NCI-H2029 treated with DMSO at 0.1 percent for 48 hours (cell line): Measurements from ENCODE around the gene EML6.

Experiments used
- DNase-seq: peaks from one replicate; lab custom pipeline; 2025; lab: John Stamatoyannopoulos, UW

EML6 gene

DNA sequence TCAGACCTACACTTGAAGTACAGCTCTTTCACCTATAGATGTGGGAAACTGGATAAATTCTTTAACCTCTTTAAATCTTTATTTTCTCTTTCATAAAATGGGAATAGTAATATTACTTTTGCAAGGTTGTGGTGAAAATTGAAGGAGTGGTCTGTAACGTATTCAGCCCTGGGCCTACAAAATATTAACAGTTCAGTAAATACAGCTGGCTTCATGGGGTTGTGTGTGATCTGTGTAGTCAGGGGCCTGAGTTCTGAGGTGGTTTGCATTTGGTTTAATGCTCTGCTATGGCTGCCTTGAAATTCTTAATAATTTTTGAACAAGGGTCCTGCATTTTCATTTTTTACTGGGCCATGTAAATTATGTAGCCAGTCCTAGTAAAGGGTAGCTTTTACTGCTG lies 16.8 kb upstream of the EML6 start:
- no peak for DNase-seq

DNA sequence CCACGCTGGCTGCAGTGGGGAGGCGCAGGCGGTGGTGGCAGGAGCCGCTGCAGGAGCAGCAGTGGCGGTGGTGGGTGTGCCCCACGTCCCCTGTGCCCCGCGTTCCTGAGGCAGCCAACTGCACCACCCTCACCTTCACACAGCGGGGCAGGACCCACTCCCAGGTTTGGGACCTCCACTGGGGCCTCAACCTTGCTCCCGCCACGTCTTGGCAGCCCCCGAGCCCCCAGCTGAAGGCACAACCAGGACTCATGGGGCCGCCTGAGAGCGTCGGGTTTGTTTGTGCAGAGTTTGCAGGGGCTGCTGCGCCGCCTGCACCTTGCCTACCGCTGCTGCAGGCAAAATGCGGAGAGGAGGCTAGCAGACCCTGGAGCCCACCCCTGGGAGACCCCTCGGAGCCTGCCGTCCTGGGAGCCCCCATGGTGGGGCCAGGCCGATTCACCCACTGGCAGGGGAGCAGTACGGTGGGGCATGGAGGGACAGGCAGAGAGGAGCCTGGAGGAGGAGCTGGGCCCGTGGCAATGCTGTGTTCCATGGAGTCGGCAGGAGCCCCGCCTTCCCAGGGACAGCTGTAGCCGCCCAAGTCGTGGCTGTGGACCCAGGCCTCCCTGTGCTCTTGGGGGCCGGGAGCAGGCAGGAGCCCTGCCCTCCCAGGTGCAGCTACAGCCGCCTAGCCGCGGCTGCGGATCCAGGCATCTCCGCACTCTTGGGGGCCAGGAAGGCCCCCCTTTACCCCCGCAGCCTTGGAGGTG lies 14.7 kb upstream of the EML6 start:
- no peak for DNase-seq

DNA sequence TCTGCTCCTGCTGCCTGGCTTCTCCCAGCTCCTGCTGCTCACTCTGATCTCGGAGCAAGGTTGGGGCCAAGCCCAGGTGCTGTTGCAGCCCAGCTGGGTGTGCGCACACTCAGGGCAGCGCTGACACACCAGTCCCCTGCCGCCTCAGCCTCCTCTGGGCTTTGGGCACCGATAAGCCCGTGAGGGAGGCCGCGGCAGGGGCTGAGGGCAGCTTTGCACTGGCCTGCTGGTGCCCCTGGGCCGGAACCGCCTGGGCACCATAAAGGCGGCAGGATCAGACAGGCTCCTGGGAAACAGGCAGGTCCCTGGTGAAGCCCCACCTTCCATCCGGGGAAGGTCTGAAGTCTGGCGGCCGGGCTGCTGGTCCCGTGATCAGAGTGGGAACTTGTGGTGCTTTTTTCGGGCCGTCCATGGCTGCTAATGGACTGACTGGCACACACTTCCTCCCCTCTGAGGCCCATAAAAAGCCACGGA lies 14.1 kb upstream of the EML6 start:
- DNase-seq: no peak

DNA sequence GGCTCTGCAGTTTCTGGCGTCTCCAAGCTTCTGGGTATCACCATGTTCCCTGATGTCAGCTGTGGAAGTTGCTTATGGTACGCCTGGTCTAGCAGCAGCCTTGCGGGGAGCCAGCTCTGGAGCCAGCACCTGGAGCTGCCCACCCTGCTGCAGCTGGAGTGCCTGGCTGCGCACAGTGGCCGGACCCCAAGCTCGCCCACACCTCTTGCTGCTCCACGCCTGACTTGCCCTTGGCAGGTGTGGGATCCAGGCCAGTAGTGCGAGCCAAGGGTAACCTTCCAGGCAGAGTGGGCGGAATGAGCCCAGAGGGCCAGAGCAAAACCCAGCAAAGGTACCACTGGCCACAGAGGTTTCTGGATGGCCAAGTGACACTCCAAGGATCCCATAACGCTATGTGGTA lies 13.2 kb upstream of the EML6 start:
- no peak for DNase-seq

DNA sequence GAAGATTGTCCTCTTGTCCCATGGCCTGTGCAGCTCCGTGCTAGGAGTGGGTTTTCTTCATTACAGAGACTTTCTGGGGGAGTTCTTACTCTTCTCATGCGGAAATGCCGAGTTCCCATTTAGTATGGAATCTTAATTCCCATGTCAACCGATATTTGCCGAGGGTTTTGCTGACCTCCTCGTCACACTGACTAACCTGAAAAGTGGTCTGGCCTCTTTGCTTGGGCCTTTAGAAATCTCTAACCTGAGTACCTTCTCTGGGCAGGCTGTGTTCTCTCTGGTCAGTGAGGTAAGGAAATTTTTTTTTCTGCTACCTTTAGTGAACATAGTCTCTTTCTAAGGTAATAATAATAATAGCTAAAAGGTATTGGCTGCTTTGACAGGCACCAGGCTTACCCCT lies 10.9 kb upstream of the EML6 start:
- DNase-seq: no peak

DNA sequence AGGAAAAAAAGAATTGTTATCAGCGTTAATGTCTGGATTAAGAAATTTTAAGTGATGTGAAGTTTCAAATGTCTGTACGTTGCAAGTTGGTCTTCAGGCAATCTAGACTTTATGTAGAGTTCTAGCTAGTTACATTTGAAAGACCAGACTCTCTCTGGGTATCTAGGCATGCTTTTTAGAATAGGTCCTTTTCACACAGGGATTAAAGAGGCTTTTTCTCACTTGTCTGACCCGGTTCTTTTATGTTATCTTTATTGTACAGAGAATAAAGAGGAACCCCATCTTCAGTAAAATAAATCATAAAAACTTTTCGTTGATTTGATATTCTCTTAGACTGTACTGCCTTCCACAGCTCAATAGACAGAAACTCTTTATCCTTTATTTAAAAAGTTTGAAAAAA lies 8.5 kb upstream of the EML6 start:
- no peak for DNase-seq

DNA sequence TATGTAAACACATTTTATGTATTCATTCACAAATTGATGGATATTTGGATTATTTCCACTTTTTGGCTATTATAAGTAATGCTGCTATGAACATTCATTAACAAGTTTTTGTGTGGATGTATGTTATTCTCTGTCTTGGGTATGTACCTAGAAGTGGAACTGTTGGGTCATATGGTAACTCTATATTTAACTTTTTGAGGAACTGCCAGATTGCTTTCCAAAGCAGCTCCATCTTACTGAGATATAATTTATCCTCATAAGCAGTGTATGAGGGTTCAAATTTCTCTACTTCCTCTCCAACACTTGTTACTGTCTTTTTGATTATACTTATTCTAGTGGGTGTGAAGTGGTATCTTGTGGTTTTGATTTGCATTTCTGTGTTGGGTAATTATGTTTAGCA lies 7.1 kb upstream of the EML6 start:
- DNase-seq: no peak

DNA sequence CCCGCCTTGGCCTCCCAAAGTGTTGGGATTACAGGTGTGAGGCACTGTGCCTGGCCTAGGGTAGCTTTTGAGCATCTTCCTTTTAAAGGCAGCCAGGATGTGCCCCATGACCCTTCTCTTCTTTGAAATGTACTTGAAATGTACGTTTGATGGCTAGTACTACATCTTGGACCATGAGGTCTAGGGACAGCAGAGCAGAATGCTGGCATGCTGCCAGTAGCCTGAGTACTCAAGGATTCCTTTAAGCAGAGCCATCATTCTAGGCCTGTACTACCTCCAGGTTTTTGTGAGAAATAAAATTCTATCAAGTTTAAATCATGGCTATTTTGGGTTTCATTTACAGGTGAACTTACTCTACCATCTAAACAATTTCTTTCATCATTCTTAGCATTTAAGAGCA lies 2.9 kb upstream of the EML6 start:
- no peak for DNase-seq

DNA sequence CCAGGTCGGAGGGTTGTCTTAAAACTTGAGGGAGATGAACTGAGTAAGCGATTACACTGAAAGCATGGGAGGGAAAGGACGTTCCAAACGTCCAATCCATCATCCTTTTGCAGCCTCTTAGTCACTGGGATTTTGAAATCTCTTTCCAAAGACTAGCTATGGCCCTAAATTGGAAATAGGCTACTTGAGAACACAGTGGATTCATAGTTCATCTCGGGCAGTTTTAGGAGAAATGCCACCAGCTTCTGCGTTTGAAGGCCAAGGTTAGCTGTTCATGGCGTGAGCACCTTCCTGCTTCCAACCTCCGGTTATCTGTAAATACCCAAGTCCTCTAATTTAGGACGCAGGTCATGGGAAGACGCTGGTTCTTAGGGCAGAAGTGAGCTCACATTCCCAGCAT lies 821 bp upstream of the EML6 start:
- no peak for DNase-seq

DNA sequence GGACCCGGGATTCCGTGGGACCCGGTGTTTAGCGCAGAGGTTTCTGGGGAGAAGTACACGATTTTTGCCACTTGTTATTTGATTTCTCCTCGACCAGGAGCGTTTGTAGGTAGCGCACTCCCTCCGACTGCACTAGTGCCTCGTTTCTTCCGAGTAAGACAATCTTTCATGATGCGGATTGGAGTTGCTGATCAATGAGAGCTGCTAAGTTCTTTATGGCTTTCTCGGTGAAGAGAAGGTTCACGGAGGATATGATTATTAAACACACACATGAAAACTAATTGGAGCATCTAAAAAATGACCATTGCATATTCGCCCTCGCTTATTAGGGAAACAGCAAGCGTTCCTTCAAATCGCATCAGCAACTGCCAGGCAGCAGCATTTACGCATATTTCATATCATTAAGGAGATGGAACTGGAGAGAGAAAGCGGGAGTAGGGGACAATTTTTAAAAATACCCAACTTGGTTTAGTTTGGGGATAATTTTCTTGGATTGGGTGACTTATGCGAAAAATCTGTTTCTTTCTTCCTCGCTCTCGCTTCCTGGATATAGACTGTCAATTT lies 616 bp downstream of the EML6 start:
- no peak for DNase-seq

DNA sequence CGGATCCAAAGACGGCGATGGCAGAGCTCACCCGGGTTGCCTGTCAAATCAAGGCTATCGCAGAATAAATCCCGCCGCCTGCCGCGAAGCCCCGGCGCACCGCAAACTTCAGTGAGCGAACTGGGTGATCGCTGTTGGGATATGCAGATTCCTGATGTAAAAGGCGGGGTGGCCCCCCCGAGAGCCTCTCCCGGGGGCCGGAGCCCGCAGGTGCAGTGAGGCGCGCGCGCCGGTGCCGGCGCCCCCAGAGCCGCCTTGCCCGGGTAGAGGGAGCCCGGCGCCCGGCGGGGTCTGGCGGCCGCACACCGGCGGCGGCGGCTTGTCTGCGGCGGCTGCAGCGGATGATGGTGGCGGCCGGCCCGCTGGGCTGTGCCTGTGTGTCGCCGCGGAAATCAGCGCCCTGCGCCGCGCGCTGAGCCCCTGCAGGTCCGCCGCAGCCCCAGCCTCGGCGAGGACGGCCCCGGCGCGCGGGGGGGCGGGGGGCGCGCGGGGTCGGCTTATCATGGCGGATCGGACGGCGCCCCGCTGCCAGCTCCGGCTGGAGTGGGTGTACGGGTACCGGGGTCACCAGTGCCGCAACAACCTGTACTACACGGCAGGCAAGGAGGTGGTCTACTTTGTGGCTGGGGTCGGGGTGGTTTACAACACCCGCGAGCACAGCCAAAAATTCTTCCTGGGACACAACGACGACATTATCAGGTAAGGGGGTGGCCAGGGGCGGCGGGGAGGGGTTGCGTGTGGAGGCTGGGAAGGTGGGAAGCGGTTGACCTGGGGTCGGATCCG lies 1.3 kb downstream of the EML6 start:
- DNase-seq: peak; percentile 10

DNA sequence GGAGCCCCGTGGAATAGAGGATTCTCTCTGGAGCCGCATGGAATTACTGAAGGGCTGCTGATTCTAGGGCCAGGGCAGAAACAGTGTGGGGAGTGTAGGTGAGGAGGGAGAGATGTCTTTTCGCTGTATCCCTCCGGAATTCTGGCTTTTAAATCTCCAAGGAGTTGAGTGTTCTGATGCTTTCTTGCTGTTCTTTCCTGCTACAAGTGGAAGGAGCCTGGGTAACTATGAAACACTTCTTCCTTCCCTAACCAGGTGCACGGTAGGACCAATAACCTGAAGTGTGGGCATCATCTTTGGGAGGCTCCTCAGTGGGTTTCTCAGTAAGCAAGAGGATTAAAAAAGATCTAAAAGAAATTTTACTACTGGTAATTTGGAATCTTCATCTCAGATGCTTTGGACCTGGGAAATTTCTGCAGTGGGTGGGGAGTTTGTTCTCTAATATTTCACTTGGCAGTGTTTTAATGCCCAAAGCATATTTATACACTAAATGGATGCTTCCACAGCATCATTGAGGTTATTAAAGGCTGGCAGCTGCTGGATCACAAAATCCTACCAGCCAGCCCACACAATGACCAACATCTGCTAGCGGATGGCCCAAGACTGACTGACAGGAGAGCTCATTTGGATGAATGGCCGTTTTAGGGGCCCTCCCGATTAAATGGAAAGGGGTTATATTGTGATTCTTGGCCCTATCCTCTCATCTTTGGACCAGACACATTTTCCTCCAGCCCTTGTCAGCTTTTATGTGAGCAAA lies 2.1 kb downstream of the EML6 start:
- no peak for DNase-seq

DNA sequence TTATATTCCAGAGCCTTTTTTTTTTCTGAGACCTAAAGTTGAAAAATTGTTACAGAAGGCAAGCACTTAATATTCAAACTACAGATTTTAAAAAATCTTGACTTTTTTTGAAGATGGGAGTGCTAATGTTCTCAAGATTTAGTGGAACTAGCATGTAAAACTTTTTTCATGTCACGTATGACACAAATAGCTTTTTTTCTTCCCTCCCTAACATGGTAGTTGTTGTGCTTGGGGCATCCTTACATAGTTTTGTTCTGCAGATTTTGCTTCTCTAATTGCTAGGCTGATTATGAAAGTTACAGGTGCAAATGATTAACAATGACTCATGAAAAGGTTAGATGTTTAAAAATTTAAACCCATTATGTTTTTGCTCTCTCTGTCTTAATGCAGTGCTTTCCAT lies 3.0 kb downstream of the EML6 start:
- no peak for DNase-seq

DNA sequence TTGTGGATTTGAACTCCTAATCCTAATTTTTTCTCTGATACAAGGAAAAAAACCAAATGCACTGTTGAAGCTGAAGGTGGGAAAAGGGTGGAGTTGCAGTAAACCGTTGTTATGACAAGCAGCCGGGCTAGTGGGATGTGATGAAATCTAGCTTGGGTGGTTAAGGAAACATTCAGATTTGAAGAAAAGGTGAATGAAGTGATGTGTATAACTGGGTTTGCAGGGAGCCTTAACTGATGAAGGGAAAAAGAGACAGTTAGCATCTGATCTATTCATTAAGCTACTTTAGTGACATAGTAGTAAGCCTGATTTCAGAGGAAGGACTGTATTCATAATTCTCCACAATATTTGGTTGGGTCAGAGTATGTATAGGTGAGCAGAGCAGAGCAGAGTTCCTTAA lies 3.5 kb downstream of the EML6 start:
- DNase-seq: no peak

DNA sequence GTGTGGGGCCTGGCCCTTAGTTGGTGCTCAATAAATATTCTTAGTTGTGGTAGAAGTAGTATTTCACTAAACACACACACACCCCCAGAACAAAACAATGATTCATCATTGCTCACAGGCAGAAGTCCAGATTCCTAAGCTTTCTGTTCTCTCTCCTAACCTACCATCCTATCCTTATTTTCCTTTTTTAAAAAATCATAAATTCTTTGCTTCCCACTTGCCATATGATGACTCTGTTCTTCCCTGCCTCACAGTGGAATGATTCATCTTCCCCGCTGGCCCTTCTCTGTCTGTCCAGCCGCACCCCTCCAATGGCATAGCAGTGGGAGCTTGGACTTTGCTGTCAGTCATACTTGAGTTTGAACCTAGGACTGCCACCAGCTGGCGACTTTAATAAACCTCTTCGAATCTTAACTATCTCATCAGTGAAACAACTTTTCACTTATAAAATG lies 5.2 kb downstream of the EML6 start:
- no peak for DNase-seq

DNA sequence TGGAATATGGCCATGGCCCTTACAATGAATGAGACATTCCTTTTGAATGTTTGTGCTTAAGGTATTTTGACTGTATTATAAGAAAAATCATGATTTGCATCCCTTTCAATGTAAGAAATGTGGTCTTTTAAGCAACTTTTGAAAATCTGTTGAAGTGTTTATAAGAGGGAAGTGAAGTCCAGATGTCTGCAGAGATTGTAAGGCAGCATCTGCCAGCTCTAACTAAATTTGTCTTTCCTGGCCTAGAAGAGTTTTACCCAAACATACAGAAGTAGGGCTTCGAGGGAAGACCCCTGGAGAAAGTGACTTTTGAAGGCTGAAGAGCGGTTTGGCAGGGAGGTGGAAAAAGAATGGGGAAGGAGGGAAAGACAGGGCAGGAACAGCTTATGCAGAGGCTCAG lies 12.2 kb downstream of the EML6 start:
- DNase-seq: no peak

DNA sequence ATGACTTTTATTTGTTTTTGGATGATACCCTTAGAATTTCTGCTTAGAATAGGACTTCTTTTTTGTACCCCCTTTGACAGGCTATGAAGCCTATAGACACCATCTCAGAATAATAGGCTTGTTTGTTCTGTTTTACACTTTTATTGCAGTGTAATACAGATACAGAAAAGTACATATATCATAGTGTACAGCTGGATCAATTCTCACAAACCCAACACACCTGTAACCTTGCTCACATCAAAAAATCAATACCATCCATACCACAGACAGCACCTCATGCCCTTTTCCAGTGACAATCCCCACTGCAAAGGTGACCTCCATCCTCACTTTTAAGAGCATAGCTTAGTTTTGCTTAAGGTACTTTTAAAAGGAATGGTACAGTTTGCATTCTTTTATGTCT lies 14.8 kb downstream of the EML6 start:
- no peak for DNase-seq

DNA sequence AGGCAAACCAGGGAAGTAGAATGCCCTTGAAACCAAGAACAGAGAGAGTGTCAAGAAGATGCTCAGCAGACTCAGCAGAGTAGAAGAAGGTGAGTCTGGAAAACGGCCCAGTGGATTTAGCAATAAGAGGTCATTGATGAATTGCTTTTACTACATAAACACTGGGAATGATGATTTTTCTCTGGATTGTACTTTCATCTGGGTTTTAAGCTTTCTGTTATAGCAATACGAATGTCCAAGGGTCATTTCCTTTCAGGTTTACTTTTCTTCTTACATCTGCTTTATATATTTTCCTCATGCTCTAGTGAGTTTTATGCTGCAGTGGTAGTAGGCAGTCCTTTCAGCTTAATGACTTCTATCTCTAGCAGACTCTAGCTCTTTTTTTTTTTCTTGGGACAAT lies 16.9 kb downstream of the EML6 start:
- no peak for DNase-seq

DNA sequence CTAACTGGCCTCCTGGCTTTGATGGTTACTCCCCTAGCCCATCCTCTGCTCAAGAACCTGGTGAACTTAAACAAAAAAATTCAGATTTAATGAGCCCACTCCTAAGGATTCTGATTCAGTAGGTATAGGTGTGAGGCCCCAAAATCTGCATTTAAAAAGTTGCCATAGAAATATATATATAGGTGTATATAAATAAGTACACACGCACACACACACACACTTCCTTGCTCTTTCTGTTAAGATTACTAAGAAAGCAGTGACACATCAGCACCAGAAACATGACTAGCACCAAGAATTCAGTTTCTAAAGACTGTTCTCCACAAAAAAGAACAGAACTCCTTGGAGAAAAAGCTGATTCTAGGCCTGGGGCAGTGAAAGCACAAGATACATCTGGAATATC lies 17.8 kb downstream of the EML6 start:
- DNase-seq: no peak

DNA sequence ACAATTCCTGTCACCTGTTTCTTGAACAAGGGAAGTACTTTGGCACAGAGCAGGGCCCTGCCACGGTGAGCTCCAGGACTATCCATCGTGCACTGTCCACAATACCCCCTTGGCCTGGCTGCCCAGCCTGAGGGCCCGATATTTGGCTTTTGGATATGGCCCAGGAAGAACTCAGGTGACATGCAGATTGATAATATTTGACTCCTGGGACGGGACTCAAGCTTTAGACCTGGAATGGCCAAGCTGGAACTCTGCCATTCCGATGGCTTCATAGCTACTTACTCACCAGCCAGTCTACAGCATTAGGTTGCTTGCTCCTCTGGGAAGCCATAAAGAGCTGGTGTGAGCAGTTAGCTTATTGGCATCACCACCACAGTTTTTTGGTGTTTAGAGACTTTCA lies 26.6 kb downstream of the EML6 start:
- no peak for DNase-seq

DNA sequence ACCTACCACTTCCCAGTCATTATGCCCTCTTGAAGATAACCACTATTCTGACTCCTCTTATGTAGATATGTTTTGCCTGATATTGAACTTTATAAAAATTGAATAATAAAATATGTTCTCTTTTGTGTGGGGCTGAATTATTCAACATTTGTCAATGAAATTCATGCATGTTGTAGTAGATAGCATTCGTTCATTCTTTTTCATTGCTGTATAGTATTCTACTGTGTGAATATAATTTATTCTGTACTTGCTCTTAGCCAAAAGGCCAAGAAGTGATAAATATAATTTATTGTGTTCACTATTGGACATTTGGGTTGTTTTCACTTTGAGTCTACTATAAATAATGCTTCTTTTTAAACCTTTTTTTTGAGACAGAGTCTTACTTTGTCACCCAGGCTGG lies 29.0 kb downstream of the EML6 start:
- DNase-seq: no peak

DNA sequence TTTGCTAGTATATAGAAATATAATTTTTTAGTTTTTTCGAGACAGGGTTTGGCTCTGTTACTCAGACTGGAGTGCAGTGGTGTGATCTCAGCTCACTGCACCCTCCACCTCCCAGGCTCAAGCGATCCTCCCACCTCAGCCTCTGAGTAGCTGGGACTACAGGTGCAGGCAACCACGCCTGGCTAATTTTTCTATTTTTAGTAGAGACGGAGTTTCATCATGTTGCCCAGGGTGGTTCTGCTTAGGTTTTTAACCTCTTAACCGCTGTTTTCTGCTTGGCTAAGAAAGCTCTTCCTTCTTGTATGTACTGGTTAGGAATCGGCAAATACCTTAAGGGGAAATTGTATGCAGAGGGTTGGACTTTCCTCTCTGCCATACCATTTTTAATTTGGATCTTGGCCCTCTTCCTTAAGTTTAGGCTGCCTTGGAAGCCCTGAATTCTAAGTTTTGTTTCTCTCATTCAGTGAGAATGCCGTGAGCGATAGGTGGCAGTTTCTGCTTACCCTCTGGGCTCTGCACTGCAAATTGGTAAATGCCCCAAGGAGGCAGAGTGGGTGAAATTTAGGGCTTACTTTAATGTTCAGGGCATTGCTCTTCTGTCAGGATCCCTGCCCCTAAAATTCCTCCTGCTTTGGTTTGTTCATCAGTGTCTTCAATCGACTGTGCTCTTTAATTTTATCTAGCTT lies 32.3 kb downstream of the EML6 start:
- DNase-seq: no peak
